GM18868 (cell line): Measurements from ENCODE around the gene RPL5.
"Not testable (repeated sequence)": the region's sequence is repeated elsewhere in the genome, so short reads cannot be mapped to it uniquely, and the experiment has no call there.

ENCODE experiments used
- ATAC-seq: cut with Tn5 transposase; IDR thresholded peaks from one replicate; pipeline ENCODE4 v1.9.1; 2021; ENCODE audit warnings: mild to moderate bottlenecking, moderate library complexity; ENCODE audit not compliant: unreplicated experiment

Gene RPL5

DNA sequence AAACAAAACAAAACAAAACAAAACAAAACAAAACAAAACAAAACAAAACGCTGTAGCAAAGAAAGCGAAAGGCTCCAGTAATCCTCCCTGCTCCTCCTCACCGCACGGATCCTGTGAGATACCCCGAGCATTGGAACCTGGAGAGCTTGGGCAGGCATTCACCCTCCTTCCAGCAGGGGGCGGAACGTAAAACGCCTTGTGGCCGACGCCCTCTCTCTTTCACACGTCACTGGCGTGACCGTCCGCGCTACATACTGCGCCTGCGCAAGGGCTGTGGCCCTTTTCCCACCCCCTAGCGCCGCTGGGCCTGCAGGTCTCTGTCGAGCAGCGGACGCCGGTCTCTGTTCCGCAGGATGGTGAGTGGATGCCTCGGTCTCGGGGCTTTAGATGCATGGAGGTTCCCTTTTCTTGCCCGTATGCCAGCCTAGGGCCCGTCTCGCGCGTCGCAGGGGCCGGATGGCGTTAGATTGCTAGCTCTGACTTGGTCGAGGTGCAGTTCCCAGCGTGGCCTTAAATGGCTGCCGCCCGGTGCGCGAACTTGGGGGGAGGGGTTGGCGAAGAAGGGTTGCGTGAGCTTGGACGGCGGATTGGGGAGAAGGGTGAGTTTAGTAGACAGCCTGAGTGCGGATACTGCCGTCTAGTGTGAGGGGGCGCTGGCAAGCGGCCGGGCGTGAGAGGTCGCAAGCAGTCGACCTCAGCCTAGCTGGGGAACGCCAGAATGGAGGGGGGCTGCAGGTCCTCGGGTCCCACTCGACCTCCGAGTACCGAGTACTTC lies at the start of gene RPL5:
RPL5 (plus strand) TSS at position 279 of the 775 bp plus-strand sequence; CDS start at position 354, 75 bp downstream.
- peak; percentile 91 for ATAC-seq

GRCh38 chr1:92783550-92783949 lies 48.3 kb upstream of the RPL5 start:
- ATAC-seq = not testable (repeated sequence)

DNA sequence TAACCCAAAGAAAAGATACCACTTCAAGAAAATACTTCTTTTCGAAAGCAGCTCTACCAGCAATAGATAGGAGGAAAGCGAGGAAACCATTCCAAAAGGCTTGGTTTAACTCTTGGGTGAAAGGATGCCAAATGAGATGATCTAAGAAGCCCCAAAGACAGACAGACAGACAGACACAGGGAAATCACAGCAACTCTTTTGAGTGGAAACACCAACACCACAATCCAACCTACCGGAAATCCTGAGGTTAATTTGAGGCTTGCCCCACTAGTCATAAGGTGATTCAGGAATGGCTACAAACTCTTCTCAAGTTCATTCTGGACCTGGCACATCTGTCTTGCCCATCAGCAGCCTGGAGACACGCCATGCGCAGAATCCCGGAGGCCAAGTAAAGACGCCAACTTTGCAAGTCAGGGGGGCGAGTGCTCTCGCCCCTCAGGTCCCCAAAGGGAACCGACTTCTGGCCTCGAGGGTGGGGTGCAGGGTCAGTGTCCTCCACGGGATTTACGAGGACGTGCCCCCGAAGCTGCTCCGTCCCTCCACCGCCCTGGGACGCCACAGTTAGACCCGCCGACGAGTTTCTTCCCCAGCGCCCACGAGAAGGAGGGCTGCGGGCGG lies 47.7 kb upstream of the RPL5 start:
- ATAC-seq = no peak

- ATAC-seq = peak; percentile 95
Measured at GRCh38 chr1:92784639-92785500, 47.0 kb upstream of the RPL5 start, which contains the start of gene EVI5. TSS of gene EVI5 (minus strand) at chr1:92785108. CDS start at chr1:92736546, 48,562 bp downstream.

GRCh38 chr1:92786111-92786901 lies 45.5 kb upstream of the RPL5 start:
- ATAC-seq = no peak

DNA sequence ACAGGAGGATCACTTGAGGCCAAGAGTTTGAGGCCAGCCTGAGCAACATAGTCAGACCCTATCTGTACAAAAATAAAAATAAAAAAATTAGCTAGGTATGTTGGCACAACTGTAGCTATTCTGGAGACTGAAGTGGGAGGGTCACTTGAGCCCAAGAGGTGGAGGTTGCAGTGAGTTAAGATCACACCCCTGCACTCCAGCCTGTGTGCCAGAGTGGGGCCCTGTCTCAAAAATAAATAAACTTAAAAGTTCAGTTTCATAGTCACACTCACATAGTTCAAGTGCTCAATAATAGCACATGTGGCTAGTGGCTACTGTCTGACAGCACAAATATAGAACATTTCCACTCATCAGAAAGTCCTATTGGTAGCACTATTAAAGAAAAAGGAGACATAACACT lies 41.8 kb upstream of the RPL5 start:
- no peak for ATAC-seq

GRCh38 chr1:92790867-92791266 lies 41.0 kb upstream of the RPL5 start:
- ATAC-seq = no peak

GRCh38 chr1:92791487-92792066 lies 40.3 kb upstream of the RPL5 start:
- ATAC-seq = no peak

- no peak for ATAC-seq
Measured at GRCh38 chr1:92792340-92792782, 39.5 kb upstream of the RPL5 start.

- no peak for ATAC-seq
Measured at GRCh38 chr1:92795166-92795565, 36.7 kb upstream of the RPL5 start.

GRCh38 chr1:92797297-92797696 lies 34.5 kb upstream of the RPL5 start:
- ATAC-seq = no peak

- no peak for ATAC-seq
Measured at GRCh38 chr1:92797961-92798360, 33.9 kb upstream of the RPL5 start.

DNA sequence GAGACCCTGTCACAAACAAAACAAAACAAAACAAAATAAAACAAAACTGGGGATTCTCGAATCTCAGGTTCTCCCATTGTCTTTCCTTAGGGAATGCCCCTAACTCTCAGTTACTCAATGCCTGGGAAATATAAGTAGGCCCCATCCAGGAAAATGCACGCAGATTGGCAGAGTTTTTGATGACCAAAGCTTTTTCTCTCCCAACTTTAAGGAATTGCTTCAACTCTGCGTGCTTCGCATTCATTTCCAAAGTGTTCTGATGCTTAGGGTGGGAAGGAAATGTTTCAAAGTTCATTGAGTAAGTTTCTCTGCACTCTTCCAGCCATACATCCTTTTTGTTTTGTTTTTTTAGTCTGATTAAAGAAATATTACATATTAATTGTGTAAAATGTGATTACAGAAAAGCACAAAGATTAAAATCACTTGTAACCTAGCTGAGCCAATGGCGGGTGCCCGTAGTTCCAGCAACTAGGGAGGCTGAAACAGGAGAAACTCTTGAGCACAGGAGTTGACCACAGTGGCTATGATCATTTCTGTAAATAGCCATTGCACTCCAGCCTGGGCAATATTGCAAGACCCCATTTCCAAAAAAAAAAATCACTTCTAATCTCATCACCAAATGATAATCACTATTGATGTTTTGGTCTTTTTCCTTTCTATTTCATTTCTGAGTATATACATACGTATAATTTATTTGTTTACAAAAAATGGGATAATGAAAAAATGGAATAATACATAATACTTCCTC lies 28.5 kb upstream of the RPL5 start:
- no peak for ATAC-seq

GRCh38 chr1:92804721-92805201 lies 27.1 kb upstream of the RPL5 start:
- no peak for ATAC-seq

- no peak for ATAC-seq
Measured at GRCh38 chr1:92805216-92805615, 26.6 kb upstream of the RPL5 start.

- no peak for ATAC-seq
Measured at GRCh38 chr1:92808381-92808780, 23.5 kb upstream of the RPL5 start.

DNA sequence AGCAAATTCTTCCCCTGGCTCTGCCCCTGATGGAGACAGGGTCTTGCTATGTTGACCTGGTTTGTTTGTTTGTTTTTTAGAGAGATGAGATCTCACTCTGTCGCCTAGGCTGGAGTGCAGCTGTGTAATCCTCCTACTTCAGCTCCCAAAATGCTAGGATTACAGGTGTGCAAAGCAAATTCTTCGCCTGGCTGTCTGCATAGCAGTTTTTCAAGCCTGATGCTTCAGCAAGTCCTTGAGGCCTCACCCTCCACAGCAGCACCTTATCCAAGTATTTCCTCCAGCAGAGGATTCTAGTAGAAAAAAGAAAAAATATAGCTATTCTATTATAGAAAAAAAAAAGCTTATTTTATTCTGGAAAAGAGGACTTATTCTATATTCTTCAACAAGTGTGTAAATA lies 15.1 kb upstream of the RPL5 start:
- no peak for ATAC-seq

DNA sequence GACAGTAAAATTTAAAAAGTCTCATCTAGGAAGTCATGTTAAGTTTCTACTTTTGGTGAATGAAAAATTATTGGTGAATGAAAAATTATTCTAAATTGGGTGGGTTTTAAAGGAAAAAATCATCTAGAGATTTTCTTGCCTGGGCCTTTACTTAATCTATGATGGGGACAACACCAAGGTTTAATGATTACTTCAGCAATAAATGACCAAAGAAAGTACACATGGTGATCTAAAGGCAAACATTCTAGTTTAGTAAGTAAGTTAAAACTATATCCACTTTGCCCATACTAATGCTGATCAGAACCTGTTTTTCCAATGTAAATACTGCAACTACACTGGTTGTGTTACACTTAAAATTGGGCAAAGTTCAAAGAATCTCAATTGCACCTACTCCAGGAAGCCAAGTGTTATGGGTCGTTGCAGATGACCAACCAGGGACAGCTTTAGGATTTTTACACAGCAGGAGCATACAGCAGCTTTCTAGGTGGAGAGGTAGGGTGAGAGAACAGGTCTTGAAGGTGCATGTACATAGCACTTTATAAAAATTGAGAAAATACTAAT lies 14.6 kb upstream of the RPL5 start:
- ATAC-seq = no peak
